Stimulated activated CD4-positive, alpha-beta T cell treated with anti-CD3 and anti-CD28 coated beads, Interleukin-1b, Interleukin-23, amount 100 ng/mL, for 24 hours (primary cell): ENCODE data around the gene DNM3.

Experiments used
- DNase-seq, 4 experiments: peaks; one replicate each; pipeline ENCODE4 v3.0.0-alpha.2; 2020; ENCODE audit warnings: low read depth in 4 of 4, low spot score in 1 of 4

DNM3 gene

GRCh38 chr1:171916315-171916771 is 75.0 kb downstream of the DNM3 start:
- DNase-seq = no peak

- DNase-seq = no peak
Measured at GRCh38 chr1:171917331-171917730, 76.0 kb downstream of the DNM3 start.

DNA sequence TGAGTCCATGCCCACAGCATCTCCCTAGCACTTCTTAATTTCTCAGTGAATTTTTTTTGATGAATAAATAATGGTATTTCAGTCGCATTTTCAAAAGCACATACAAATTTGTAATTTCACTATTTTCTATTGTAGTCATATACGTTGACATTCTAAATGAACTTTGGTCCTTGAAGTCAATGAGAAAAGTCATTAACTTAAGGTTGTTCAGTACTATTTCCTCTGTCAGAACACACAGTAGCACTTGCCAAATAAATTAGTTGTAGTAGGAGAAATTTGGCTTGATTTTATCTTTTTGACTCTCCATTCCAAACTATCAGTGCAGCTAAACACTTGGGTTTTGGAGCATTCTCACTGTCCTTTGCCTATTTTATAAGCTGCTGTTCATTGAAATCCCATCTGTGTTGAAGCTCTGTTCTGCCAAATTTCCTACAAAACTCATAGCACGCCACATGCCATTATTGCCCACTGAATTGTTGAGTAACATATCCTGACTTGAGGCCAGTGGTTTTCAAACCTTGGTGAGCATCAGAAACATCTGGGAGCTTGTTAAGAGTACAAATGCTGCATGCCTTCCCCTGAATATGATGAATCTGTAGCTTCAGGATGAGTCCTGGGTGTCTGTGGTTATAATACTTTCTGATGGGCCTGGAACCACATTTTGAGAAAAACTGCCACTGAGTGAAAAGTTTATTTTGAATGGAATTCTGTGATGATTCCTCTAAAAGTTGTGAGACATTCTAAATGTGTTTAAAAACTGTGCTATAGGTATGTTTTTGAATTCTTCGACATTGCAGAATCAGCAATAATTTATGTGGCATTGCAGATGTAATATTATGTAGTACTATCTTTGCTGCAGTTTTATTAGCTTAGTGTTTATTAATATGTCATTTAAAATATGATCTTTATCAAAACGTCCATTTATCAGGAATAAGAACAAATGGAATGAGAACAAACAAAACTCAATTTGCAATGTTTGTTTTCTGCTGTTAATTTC is 78.9 kb downstream of the DNM3 start:
- no peak for DNase-seq

GRCh38 chr1:171922999-171923398 is 81.7 kb downstream of the DNM3 start:
- DNase-seq = no peak

- DNase-seq = no peak
Measured at GRCh38 chr1:171929121-171929520, 87.8 kb downstream of the DNM3 start.

- no peak for DNase-seq
Measured at GRCh38 chr1:171931752-171932151, 90.5 kb downstream of the DNM3 start.

- no peak for DNase-seq
Measured at GRCh38 chr1:171934664-171935063, 93.4 kb downstream of the DNM3 start.

DNA sequence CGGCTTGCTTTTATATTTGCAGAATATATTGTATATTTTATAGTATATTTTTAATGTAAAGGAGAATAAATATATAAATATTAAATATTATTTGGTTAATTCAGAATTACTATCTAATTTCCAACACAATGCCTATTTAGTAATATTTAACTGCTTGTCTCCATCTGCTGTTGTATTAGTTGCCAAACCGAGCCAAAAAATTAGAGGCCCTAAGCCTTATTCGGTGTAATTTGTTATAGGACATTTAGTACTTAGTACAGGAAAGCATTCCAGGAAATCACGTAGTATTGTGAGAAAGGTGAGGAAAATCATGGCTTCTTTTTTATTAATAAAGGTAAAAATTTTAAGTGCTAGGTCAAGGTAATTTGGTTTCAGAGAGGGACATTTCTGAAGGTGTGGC is 93.8 kb downstream of the DNM3 start:
- DNase-seq = no peak

DNA sequence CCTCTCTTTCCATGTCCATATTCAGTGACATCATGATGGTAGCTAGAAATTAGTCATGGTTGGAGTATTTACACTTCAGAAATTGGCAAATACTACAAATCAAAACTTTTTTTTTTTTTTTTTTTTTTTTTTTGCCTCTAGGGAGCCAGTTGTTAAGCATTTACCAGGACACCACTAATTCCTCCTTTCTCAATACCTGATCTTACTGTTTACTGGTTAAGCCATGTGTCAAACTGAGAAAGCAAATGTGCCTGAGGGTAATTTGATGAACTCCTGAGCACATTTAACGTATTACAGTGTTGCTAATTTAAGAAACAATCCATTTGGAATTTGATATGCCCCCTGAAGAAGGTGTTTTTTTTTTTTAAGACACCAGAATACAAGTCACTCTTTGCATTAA is 94.4 kb downstream of the DNM3 start:
- no peak for DNase-seq

GRCh38 chr1:171937938-171938337 is 96.6 kb downstream of the DNM3 start:
- no peak for DNase-seq

- no peak for DNase-seq
Measured at GRCh38 chr1:171939740-171940139, 98.4 kb downstream of the DNM3 start.

DNA sequence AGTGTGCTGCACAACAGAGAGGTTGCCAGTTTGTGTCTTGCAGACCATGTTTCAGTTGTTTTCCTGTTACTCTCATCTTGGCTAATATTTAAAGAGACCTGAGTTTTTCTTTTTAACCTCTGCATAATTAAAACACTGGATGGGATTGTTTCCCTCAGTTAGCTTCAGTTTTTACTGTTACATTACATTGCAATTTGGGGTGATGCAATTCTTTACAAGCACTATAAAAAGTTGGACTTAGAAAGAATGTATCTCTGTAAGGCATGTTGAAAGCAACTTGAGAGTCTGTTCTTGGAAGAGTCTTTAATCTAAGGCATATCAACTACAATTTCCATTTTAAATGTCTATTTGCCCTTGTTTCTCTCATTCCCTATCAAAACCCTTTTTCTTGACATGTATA is 99.1 kb downstream of the DNM3 start:
- DNase-seq = no peak

DNA sequence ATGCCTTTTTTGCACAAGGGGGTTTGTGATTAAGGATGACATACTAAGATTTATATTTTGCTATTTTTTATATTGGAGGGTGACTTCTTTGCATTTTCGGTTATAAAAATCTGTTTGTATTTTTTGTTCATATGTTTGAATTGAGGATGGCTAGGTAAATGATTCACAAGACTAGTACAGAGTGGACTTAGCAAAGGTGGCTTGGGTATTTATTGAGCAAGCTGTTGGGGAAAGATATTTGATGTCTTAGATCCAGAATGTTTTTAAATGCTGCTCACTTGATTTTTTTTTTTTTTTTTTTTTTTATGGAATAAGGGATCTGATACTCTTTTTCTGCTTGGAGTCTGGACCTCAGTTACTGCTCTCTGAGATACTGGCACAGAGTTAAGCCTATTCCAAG is 100.6 kb downstream of the DNM3 start:
- DNase-seq = no peak

- DNase-seq = no peak
Measured at GRCh38 chr1:171943973-171944561, 102.8 kb downstream of the DNM3 start.

DNA sequence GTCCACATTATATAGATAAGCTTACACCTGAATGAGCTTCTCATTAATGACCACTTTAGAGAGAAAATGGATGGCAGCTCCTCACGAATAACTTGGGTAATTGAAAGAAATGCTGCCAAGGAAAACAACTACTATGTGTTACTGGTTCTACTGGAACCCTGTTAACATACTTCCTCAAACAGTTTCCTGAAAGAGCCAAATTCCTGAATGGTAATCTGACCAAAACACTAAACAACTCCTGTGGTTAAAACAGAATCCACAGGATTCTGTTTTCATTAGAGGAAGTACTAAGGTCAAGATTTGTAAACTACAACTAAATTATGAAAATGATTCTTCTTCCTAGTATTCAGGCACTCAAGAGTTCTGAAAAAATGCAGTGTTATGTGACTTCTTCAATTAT is 107.2 kb downstream of the DNM3 start:
- DNase-seq = no peak

DNA sequence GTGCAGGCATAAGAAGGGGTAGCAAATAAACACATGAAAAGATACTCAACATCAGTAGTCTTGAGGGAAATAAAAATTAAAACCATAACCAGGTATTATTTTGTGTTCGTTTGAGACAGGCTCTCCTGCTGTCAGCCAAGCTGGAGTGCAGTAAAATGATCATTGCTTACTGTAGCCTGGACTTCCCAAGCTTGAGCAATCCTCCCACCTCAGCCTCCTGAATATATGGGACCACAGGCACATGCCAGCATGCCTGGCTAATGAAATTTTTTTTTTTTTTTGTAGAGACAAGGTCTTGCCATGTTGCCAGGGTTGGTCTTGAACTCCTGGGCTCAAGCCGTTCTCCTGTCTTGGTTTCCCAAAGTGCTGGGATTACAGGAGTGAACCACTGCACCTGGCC is 108.0 kb downstream of the DNM3 start:
- DNase-seq = no peak

- DNase-seq = no peak
Measured at GRCh38 chr1:171953835-171954234, 112.5 kb downstream of the DNM3 start.

DNA sequence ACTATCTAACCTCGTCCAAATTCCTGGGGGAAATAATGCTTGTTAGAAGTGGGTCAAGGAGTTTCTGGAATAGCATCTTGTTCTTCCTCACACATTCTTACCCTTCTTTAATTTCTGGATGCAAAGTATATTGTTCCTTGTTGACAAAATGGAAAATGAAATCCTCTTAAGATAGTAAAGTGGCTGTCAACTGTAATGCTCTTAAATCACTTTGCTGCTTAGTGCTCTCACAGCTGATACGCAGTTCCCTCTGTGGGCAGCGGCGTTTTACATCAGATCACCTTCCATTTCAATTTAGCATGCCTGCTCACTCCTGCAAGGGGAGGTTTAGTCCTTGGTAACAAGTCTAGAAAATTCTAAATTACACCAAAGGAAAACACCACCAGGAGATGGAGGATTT is 113.1 kb downstream of the DNM3 start:
- DNase-seq = no peak

DNA sequence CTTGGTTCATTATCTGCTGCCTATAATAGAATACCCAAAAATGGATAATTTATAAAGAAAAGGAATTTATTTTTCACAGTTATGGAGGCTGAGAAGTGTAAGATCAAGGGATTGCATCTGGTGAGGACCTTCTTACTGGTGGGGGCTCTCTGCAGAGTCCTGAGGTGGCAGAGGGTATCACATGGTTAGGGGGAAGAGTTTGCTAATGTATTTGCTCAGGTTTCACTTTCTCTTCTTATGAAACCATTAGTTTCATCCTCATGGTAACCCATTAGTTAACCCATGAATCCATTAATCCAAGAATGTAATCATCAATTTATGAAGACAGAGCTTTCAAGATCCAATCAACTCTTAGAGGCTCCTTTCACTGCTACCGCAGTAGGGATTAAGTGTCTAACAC is 120.6 kb downstream of the DNM3 start:
- DNase-seq = no peak

- no peak for DNase-seq
Measured at GRCh38 chr1:171963762-171964161, 122.5 kb downstream of the DNM3 start.

DNA sequence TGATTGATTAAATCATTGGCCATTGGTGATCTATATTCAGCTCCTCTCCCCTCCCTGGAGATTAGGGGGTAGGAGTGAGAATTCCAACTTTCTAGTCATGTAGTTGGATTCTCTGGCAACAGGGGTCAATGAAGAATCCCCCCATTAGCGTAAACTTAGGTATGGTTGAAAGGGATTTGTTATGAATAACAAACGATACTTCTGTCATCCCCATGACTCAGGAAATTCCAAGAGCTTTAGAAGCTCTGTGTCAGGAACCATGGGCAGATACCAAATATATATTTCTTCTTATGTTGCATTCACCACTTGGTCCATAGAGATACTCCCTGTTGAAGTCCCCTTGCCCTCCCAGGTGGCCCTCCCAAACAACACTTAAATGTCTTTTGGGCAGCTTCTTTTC is 124.5 kb downstream of the DNM3 start:
- DNase-seq = no peak

GRCh38 chr1:171966426-171967220 is 125.3 kb downstream of the DNM3 start:
- DNase-seq = no peak
